GM18951 (cell line): ENCODE measurements around the gene POLE3.
"Not testable (repeated sequence)": the region's sequence is repeated elsewhere in the genome, so short reads cannot be mapped to it uniquely, and the experiment has no call there.

Experiments
- POLR2A ChIP-seq: IDR thresholded peaks from 4 replicates; pipeline ENCODE4 v1.6.1; 2011; ENCODE audit warnings: mild to moderate bottlenecking; ENCODE audit not compliant: insufficient read length, insufficient read depth; ENCODE audit errors: extremely low read depth
- in situ Hi-C: fragments of 300-500 bp; cut with MboI; formaldehyde crosslinking; loops from one replicate; pipeline ENCODE4 v1.12.0; 2022; ENCODE audit warnings: low sequenced_read_pairs, mixed read lengths, inconsistent platforms; ENCODE audit not compliant: unreplicated experiment

Gene POLE3

DNA sequence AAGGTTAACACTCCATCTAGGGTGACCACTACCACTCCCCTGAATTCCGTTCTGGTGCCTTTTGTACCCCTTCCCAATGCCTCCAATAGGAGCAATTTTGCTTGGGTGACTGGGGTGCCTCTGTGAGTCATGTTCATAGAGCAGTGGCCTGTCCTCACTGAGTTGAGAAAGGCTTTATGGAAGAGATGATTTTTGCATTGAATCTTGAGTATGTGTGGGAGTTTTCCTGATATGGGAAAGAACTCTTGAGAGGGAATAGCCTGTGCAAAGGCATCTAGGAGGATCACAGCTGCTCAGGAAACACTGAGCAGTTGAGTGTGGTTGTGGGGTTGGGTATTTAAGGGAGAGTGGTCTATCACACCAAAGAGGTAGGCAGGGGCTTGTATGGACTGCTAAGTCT is 16.2 kb upstream of the POLE3 start:
- in situ Hi-C loops = loop anchor here (10.0 kb wide), 1 partner anchor 228 kb away; no protein-coding TSS in a partner anchor

DNA sequence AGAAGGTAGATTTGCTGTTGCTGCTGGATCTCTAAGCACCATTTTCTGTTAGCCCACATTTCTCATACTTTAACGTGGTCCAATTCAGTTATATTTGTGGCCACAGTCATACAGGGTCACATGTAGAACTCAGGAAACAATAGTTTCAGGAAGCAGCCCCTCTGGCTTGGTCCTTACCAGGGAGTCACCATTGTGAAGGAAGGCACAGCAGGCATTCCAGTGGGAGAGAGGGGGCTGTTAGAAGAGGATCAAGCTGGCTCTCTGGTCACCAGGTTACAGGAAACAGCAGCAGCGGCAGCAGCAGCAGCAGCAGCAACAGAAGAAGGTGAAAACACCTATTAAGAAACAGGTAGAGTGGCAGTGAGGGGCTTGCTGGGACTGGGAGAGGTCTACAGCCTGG is 14.6 kb upstream of the POLE3 start:
- TF ChIP-seq POLR2A = no peak
- in situ Hi-C loops = loop anchor here (10.0 kb wide), 1 partner anchor 230 kb away; no protein-coding TSS in a partner anchor

More for the DNA sequence above, 16.2 kb upstream of the POLE3 start:
- TF ChIP-seq POLR2A = no peak

- in situ Hi-C loops = loop anchor here (10.0 kb wide), 1 partner anchor 233 kb away; no protein-coding TSS in a partner anchor
- TF ChIP-seq POLR2A = no peak
Observed at GRCh38 chr9:113421726-113422125, 11.3 kb upstream of the POLE3 start.

GRCh38 chr9:113417370-113417769 is 6.9 kb upstream of the POLE3 start:
- in situ Hi-C loops = no loop called here
- no peak for TF ChIP-seq POLR2A

- in situ Hi-C loops = no loop called here
- no peak for TF ChIP-seq POLR2A
Observed at GRCh38 chr9:113416149-113416721, 5.8 kb upstream of the POLE3 start.

DNA sequence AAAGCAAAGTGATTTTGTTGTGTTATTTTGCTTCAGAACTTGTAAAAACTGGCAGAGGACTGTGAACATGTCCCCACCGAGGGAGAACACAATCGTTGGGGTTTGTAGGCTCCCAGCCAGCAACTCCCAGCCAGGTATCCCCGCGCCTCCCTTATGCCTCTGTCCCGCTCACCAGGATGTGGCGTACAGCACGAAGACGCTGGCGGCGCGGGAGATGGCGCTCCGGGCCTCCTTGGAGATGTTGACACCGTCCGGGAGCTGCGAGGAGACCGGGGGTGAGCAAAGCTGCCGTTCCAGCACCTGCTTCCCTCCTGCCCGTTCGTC is 630 bp downstream of the POLE3 start:
- TF ChIP-seq POLR2A = no peak
- in situ Hi-C loops = no loop called here

DNA sequence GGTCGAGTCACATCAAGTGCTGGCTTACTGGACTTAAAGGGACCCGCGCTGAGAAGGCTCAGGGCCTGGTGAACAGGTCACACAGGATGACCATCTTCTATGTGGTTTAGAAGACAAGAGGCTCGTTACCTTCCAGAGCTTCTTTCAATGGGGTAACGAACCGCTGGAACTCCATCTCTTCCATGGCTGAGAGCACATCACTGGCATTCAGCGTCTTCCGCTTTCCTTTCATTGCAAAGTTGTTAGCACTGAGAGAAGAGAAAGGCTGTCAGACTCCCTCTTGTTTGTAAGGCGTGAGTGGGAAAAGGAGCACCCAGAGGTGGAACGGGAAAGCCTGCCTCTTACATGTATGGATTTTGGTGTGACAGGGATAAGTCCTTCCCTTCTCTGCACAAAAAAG is 994 bp downstream of the POLE3 start:
- TF ChIP-seq POLR2A = no peak
- in situ Hi-C loops = no loop called here

GRCh38 chr9:113406873-113407511 is 3.5 kb downstream of the POLE3 start:
- in situ Hi-C loops = not testable (repeated sequence)

GRCh38 chr9:113406353-113406752 is 4.1 kb downstream of the POLE3 start:
- in situ Hi-C loops = not testable (repeated sequence)

DNA sequence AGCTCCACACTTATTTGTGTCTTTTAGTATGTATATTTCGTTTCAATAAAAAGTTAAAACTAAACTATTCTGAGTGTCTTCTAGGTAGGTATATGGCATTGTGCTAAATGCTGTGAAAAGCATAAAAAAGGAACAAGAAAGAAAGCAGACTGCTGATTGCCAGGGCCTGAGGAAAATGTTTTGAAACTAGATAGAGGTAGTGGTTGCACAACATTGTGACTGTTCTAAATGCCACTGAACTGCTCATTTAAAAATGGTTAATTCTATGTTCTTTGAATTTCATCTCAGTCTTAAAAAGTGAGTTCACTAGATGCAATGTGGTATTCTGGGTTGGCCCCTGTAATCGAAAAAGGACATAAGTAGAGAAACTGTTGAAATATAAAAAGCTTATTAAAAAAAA is 6.8 kb downstream of the POLE3 start:
- in situ Hi-C loops = no loop called here
- no peak for TF ChIP-seq POLR2A

- TF ChIP-seq POLR2A = peak; percentile 82
- in situ Hi-C loops = no loop called here
Observed at GRCh38 chr9:113401027-113401792, 9.3 kb downstream of the POLE3 start, which contains the start of gene ALAD. Gene ALAD (minus strand): TSS chr9:113401284. CDS start chr9:113393559, 7,725 bp downstream.

- in situ Hi-C loops = no loop called here
- no peak for TF ChIP-seq POLR2A
Observed at GRCh38 chr9:113399646-113400200, 10.8 kb downstream of the POLE3 start.

DNA sequence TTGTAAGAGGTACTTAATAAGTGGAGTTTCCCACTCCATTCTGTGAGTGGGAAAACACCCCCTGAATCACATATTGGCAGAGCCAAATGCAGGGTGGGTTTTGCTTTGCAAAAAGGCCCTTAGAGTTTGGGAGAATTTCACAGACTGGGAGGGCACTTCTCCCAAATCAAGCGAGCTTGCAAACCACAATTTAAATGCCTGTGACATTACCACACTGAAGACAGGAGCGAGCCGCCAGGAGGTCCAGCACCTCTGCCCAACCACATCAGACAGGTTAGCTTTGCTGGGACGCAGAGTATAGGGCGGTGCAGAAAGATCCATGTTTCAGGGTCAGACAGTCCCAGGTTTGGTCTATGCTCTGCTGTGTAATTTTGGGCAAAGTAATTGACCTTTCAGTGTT is 11.7 kb downstream of the POLE3 start:
- in situ Hi-C loops = no loop called here
- TF ChIP-seq POLR2A = no peak

GRCh38 chr9:113397203-113397631 is 13.3 kb downstream of the POLE3 start:
- no peak for TF ChIP-seq POLR2A
- in situ Hi-C loops = no loop called here
